Mesothelial cell of epicardium (in vitro differentiated cells): Measurements from ENCODE around the gene SP9. TPM values are rescaled to one million over a fixed set of nuclear protein-coding genes. Genes with fewer than 3 reads are reported as not detected.
A peak's percentile ranks its signal among the peaks of the same experiment; 100 is the strongest.
"Not testable (repeated sequence)": the region's sequence is repeated elsewhere in the genome, so short reads cannot be mapped to it uniquely, and the experiment has no call there.

Experiments
- DNase-seq, 2 experiments: peaks; one replicate each; pipeline ENCODE4 v3.0.0; 2021; ENCODE audit warnings: low spot score in 2 of 2; ENCODE audit not compliant: unreplicated experiment in 2 of 2
- H3K27ac Mint-ChIP-seq: 2 replicates; pipeline ENCODE4 v1.8.0; 2021; ENCODE audit warnings: mixed read lengths
- H3K27me3 Mint-ChIP-seq: 2 replicates; pipeline ENCODE4 v1.8.0; 2021; ENCODE audit warnings: low read depth, mixed read lengths
- H3K36me3 Mint-ChIP-seq: 2 replicates; pipeline ENCODE4 v1.8.0; 2021; ENCODE audit warnings: mixed read lengths
- H3K4me1 Mint-ChIP-seq: 2 replicates; pipeline ENCODE4 v1.8.0; 2021; ENCODE audit warnings: mixed read lengths
- H3K4me3 Mint-ChIP-seq: 2 replicates; pipeline ENCODE4 v1.8.0; 2021; ENCODE audit warnings: mild to moderate bottlenecking, moderate library complexity, mixed read lengths
- H3K9me3 Mint-ChIP-seq: 2 replicates; pipeline ENCODE4 v1.8.0; 2021; ENCODE audit warnings: mixed read lengths
- CTCF ChIP-seq: fragments of 200-600 bp; sonication (generic); IDR thresholded peaks from one replicate; pipeline ENCODE4 v1.5.0; 2021; ENCODE audit warnings: antibody characterized with exemption; ENCODE audit not compliant: unreplicated experiment
- total RNA-seq: library from RNA; stranded (reverse); gene quantifications from 3 replicates; pipeline ENCODE4 v1.2.1, GENCODE V29; 2021

The SP9 gene
- total RNA-seq, 1 donor from 2014 or later, result 1.1 TPM

GRCh38 chr2:174350018-174350417, 15.3 kb downstream of the SP9 start:
- H3K4me1 Mint-ChIP-seq, result peaks cover 2% of the 10 kb centered on the region
- H3K27ac Mint-ChIP-seq, result no peak overlapping the region
- TF ChIP-seq CTCF, result peak; percentile 33
- H3K27me3 Mint-ChIP-seq, result peaks cover 18% of the 10 kb centered on the region
- DNase-seq, result no peak
- no peaks in the 10 kb centered on the region for H3K9me3 Mint-ChIP-seq
- no peak overlapping the region for H3K4me3 Mint-ChIP-seq
- H3K36me3 Mint-ChIP-seq, result peaks cover 14% of the 10 kb centered on the region

- Mint-ChIP-seq H3K4me3 (no peak overlapping the region), H3K27me3 (peaks cover 12% of the 10 kb centered on the region), H3K9me3 (no peaks in the 10 kb centered on the region), H3K27ac (no peak overlapping the region), H3K4me1 (no peaks in the 10 kb centered on the region), H3K36me3 (peaks cover 15% of the 10 kb centered on the region)
- no peak for TF ChIP-seq CTCF
- DNase-seq, result no peak
These were observed 15.9 kb downstream of the SP9 start for GRCh38 chr2:174350593-174351181.

GRCh38 chr2:174353004-174353403, 18.2 kb downstream of the SP9 start:
- Mint-ChIP-seq H3K4me3 (no peak overlapping the region), H3K4me1 (no peaks in the 10 kb centered on the region), H3K9me3 (no peaks in the 10 kb centered on the region), H3K36me3 (peaks cover 16% of the 10 kb centered on the region), H3K27ac (no peak overlapping the region), H3K27me3 (no peaks in the 10 kb centered on the region)
- TF ChIP-seq CTCF, result no peak
- DNase-seq, result no peak

GRCh38 chr2:174356347-174356746, 21.6 kb downstream of the SP9 start:
- no peak for TF ChIP-seq CTCF
- no peak for DNase-seq
- no peaks in the 10 kb centered on the region for H3K4me1 Mint-ChIP-seq
- no peaks in the 10 kb centered on the region for H3K9me3 Mint-ChIP-seq
- H3K27ac Mint-ChIP-seq, result no peak overlapping the region
- peaks cover 25% of the 10 kb centered on the region for H3K36me3 Mint-ChIP-seq
- no peak overlapping the region for H3K4me3 Mint-ChIP-seq
- H3K27me3 Mint-ChIP-seq, result no peaks in the 10 kb centered on the region

- not testable (repeated sequence) for H3K4me1 Mint-ChIP-seq, H3K4me3 Mint-ChIP-seq, H3K27ac Mint-ChIP-seq, DNase-seq, H3K27me3 Mint-ChIP-seq
- peaks cover 46% of the 10 kb centered on the region for H3K36me3 Mint-ChIP-seq
- H3K9me3 Mint-ChIP-seq, result peaks cover 19% of the 10 kb centered on the region
These were observed 24.9 kb downstream of the SP9 start for GRCh38 chr2:174359663-174360062.

GRCh38 chr2:174362949-174363348, 28.2 kb downstream of the SP9 start:
- no peak overlapping the region for H3K27ac Mint-ChIP-seq
- no peaks in the 10 kb centered on the region for H3K4me1 Mint-ChIP-seq
- no peak overlapping the region for H3K4me3 Mint-ChIP-seq
- H3K36me3 Mint-ChIP-seq, result peaks cover 65% of the 10 kb centered on the region
- peaks cover 40% of the 10 kb centered on the region for H3K9me3 Mint-ChIP-seq
- no peak for DNase-seq
- TF ChIP-seq CTCF, result no peak
- H3K27me3 Mint-ChIP-seq, result no peaks in the 10 kb centered on the region

GRCh38 chr2:174363492-174364225, 28.9 kb downstream of the SP9 start:
- H3K4me3 Mint-ChIP-seq, DNase-seq, H3K4me1 Mint-ChIP-seq, H3K27me3 Mint-ChIP-seq, H3K27ac Mint-ChIP-seq: not testable (repeated sequence)
- peaks cover 44% of the 10 kb centered on the region for H3K9me3 Mint-ChIP-seq
- peaks cover 71% of the 10 kb centered on the region for H3K36me3 Mint-ChIP-seq
